RPMI7951 (cell line): ENCODE data around the gene OR12D1. TPM values are rescaled to one million over a fixed set of nuclear protein-coding genes. Genes with fewer than 3 reads are reported as not detected.

Source experiments
- DNase-seq: peaks from one replicate; pipeline ENCODE4 v3.0.0-alpha.2; 2012; ENCODE audit warnings: low read depth
- total RNA-seq: library from RNA; depleted of rRNA; stranded (reverse); fragments of >200 nt; shearing (Covaris generic); gene quantifications from 2 replicates; pipeline ENCODE4 v1.2.3, GENCODE V29; 2014; rRNA removed

OR12D1 gene
- total RNA-seq, 1 experiment from 2014 or later, result not detected

DNA sequence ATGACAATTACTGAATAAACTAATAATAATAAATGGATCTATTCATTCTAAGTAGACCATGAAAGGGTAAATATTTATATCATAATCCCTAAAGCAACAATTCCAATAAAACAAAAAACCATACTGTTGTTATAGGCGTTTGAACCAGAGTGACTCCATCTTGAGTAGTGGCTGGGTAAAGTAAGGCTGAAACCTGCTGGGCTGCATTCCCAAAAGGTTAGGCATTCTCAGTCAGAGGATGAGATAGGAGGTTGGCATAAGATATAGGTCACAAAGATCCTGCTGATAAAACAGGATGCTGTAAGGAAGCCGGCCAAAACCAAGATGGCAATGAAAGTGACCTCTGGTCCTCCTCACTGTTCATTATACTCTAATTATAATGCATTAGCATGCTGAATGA, 50.6 kb downstream of the OR12D1 start:
- DNase-seq, result no peak

- DNase-seq, result no peak
Measured at GRCh38 chr6:29465801-29466200, 51.1 kb downstream of the OR12D1 start.

GRCh38 chr6:29466241-29466640, 51.5 kb downstream of the OR12D1 start:
- DNase-seq, result no peak

Other genes starting within 250 kb of the OR12D1 start
- not detected in 2 replicates for gene OR2J2, start 244.0 kb upstream of the OR12D1 start, total RNA-seq
- gene OR14J1, start 113.2 kb upstream of the OR12D1 start, total RNA-seq, result not detected in 2 replicates
- gene OR5V1, start 46.1 kb upstream of the OR12D1 start, total RNA-seq, result not detected in 2 replicates
- not detected in 2 replicates for gene OR12D3, start 39.6 kb upstream of the OR12D1 start, total RNA-seq
- gene OR12D2, start 19.3 kb upstream of the OR12D1 start, total RNA-seq, result not detected in 2 replicates
- gene OR10C1, start 24.4 kb downstream of the OR12D1 start, total RNA-seq, result not detected in 2 replicates
- not detected in 2 replicates for gene OR11A1, start 42.1 kb downstream of the OR12D1 start, total RNA-seq
- not detected in 2 replicates for gene OR2H1, start 42.2 kb downstream of the OR12D1 start, total RNA-seq
- gene MAS1L, start 73.0 kb downstream of the OR12D1 start, total RNA-seq, result not detected in 2 replicates
- not detected in 2 replicates for gene UBD, start 144.8 kb downstream of the OR12D1 start, total RNA-seq
- gene OR2H2, start 170.2 kb downstream of the OR12D1 start, total RNA-seq, result not detected in 2 replicates
- gene GABBR1, start 218.3 kb downstream of the OR12D1 start, total RNA-seq, result 3.3 and 5.0 TPM in 2 replicates
- not detected in 2 replicates for gene MOG, start 242.2 kb downstream of the OR12D1 start, total RNA-seq